Jurkat, Clone E6-1 (cell line): ENCODE measurements around the gene ZNF609.
"Not testable (repeated sequence)": the region's sequence is repeated elsewhere in the genome, so short reads cannot be mapped to it uniquely, and the experiment has no call there.

Experiments used
- DNase-seq: peaks from one replicate; pipeline ENCODE4 v3.0.0-alpha.2; 2011; ENCODE audit warnings: low read depth, low spot score
- H3K4me3 ChIP-seq: 2 replicates; pipeline ENCODE4 v1.5.1; 2011; ENCODE audit warnings: mild to moderate bottlenecking, low read length, control low read depth, moderate library complexity

ZNF609 gene

DNA sequence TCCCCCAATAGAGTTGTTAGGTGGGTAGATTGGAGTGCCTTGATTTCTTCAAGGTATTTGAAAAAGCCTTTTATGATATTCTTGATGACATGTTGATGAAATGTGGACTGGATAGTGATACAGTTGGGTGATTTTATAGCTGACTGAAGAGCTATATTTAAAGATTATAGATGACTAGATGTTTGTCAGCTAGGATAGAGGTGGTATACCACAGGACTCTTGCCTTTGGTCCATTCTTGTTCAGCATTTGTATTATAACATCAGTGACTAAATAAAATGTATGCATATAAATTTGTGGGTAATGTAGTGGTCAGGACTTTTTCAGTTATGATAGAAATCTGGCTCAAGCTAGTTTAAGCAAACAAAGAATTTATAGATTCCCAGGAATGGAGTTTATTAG lies 143.9 kb downstream of the ZNF609 start:
- no peak for DNase-seq
- no peak overlapping the region for H3K4me3 ChIP-seq

DNA sequence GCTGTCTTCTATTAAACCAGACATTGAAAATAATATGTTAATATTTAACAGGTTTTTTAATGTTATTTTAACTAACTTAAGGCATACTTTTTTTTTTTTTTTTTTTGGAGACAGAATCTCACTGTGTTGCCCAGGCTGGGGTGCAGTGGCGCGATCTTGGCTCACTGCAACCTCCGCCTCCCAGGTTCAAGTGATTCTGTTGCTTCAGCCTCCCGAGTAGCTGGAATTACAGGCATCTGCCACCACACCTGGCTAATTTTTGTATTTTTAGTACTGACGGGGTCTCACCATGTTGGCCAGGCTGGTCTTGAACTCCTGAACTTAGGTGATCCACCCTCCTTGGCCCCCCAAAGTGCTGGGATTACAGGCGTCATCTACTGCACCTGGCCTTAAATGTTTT lies 147.0 kb downstream of the ZNF609 start:
- not testable (repeated sequence) for H3K4me3 ChIP-seq, DNase-seq

DNA sequence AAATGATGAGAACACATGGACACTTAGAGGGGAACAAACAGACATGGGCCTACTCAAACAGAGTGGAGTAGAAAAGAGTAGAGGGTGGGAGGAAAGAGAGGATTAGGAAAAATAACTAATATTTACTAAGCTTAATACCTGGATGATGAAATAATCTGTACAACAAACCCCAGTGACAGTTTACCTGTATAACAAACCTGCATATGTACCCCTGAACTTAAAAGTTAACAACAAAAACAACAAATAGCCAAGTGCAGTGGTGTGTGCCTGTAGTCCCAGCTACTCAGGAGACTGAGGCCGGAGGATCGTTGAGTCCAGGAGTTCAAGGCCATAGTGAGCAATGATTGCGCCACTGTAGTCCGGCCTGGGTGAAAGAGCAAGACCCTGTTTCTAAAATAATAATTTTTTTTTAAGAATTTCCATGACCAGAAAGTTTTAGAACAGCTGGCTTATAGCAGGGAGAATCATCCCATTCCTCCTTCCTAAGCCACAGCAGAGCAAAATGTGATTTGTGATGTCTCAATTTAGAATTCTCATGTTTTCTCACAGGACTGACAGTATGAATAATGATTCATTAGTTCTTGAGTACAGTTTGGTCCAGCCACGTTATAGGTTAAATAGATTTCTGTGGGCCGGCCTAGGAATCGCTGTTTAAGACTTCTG lies 150.0 kb downstream of the ZNF609 start:
- DNase-seq = no peak
- no peak overlapping the region for H3K4me3 ChIP-seq

DNA sequence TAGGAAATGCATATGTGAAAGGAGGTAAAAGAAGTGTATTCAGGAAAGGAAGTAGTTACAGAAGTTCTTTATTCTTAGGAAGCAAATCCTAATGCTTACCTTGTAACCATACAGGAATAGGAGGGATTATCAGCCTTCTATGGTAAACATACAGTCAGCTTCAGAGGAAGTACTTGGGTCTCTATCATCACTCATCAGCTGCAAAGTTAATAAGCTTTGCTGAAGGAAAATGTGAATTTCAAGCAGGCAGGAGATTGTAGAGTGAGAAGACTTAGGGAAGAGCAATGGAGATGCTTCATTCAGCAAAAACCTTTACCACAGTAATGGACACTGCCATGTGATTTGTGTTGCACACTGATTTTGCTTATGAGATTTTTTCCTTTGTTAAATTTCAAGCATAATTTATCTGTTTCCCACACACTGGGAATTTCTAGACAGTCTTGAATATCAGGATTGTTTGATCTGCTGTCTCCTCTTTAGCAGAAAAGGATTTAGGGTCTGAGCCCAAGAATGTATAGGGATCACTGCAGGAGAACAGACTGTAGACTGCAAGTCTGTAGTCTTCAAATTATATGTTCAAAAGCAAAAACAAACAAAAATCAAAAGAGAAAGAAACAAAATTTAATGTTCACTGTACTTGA lies 150.8 kb downstream of the ZNF609 start:
- no peak for DNase-seq
- H3K4me3 ChIP-seq = no peak overlapping the region

DNA sequence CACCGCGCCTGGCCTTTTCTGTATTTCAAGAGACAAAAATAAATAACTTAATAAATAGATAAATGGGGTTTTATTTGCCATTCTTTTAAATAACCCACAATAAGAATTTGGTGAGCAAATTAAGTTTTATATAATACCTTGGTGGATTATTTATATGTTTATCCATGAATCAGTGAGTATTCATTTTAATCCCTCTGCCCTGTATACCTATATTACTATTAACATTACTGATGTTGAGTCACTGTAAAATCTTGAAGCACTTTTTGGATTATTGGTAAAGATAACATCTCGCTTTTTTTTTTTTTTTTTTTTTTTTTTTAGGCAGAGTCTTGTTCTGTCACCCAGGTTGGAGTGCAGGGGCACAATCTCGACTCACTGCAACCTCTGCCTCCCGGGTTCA lies 154.1 kb downstream of the ZNF609 start:
- no peak for DNase-seq
- no peak overlapping the region for H3K4me3 ChIP-seq

DNA sequence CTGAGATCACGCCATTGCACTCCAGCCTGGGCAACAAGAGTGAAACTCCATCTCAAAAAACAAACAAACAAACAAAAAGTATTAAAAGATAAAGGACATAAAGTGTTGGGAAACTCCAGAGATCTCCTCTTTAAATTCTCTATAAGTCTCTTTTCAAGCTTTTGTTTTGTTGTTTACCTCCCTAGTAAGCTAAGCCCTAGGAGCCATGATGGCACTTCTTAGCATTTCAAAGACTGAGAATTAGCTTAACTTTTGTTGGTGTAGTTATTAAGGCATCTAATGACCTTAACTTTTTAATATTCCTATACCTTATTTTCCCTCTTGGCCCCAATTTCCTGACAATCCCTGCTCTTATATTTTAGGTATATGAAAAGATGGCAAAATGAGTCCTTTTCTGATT lies 157.3 kb downstream of the ZNF609 start:
- no peak overlapping the region for H3K4me3 ChIP-seq
- no peak for DNase-seq

DNA sequence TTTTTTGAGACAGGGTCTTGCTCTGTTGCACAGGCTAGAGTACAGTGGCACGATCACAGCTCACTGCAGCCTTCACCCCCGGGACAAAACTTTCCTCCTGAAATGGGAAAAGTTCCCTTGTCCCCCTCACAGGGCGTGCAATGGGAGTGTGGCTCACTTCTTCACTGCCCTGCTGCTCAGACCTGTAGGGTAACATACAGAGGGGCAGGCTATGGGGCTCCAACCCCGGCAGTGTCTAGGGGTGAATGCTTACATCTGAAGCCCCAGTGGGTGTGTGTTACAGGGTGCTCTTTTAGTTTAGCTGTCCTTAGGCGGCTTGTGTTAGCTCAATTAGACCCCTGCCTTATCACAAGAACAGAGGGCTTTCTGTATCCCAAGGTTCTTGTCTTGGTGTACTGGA lies 157.8 kb downstream of the ZNF609 start:
- DNase-seq = no peak

DNA sequence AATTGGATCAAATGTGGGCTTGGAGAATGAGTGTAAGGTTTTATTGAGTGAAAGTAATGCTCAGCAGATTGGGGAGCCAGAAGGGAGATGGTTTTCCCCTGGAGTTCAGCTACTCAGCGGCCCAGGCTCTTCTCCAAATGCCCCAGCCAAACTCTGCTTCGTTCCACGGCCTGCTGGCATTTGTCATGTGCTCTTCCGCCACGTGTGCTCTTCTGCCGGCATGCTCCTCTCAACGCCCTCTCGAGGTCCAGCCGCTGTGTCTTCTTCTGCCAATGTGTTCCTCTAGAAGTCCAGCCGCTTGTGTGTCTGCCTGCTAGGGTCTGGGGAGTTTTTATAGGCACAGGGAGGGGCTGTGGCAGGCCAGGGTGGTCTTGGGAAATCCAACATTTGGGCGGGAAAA lies 158.2 kb downstream of the ZNF609 start:
- DNase-seq = no peak
- no peak overlapping the region for H3K4me3 ChIP-seq

More for the DNA sequence above, 157.8 kb downstream of the ZNF609 start:
- H3K4me3 ChIP-seq = no peak overlapping the region

DNA sequence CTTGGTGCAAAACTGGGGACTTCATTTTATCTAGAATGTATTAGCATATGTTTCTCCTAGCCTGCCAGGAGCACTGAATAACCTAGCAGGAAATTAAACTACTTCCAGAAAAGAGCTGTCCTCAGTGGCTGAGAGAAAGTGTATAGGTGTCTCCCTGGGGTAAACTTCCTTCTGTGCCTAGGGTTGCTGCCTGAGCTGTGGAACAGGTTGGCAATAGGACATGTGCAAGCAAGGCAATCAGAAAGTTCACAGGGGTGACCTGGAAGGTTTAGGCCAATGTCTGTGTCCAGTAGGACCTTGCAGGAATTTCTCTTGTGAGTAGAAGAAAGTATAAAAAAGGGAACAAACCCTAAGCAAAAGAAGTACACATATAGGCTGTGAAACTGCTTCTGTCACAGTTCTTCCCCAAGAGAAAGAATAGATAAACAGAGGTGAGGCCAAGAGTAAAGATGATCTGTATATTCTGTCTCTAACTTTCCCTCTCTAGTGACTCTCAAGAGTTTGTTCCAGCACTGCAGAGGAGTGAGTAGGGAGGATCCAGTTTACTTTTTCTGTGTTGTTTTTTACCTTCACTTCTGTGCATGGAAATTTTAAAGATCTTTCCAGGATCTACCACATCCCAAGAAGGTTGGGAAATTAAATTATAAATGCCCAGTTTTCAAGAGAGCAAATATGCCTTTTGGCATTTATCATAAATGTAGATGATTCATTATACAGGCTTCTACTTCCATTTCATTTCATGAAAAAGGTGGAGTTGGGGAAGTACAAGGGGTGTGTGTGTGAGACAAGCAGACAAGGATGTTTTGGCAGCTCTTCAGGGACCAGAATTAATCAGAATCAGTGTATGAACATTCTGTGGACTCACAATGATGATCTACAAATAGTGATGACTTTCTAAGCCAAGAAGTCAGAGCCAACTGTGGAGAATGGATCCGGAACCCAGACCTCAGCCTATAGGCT lies 159.8 kb downstream of the ZNF609 start:
- DNase-seq = no peak
- no peak overlapping the region for H3K4me3 ChIP-seq

DNA sequence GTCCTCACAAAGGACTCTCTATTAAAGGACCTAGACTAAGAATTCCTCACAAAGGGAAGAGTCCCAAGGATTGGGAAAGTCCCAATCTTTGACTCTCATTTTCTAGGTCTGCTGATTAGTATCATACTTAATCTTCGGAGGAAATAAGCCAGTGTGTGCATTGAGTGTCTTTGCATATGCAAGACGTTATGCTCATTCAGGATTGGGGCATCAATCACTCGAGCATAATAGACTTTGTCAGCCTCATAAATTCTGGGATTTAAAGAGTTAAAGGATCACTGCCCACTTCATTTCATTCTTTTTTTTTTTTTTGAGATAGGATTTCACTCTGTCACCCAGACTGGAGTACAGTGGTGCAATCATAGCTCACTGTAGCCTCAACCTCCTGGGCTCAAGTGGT lies 160.7 kb downstream of the ZNF609 start:
- no peak overlapping the region for H3K4me3 ChIP-seq
- DNase-seq = no peak

DNA sequence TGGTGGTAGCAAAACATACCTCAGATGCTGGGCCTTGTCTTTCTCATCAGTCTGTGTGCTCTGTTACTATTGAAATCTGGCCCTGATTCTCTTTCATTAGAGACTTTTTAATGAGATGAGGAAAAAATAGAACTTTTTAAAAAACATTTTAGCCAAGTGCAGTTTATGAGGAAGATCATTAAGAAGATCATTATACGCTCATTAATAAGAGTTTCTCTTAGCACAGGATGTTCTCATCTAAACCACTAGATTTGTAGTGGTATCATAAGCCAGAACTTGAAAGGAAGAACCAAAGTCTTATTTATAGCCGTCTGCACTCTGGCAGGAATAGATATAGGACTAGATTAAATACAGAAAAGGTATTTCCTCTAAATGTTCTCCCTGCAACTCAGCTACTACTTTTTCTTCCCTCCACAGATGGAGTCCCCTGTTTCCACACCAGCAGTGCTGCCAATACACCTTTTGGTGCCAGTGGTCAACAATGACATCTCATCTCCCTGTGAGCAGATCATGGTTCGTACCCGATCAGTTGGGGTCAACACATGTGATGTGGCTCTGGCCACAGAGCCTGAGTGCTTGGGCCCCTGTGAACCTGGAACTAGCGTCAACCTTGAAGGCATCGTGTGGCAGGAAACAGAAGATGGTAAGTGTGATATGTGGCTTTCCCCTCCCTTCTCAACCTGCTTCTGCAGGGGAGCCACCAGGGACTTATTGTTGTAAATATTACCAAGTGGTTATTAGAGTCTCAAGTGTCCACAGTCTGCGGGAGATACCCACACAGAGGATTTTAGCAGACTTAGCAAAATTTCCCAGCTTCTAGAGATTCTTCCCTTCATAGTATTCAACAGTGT lies 162.3 kb downstream of the ZNF609 start:
- peak; percentile 75 for DNase-seq
- H3K4me3 ChIP-seq = no peak overlapping the region

DNA sequence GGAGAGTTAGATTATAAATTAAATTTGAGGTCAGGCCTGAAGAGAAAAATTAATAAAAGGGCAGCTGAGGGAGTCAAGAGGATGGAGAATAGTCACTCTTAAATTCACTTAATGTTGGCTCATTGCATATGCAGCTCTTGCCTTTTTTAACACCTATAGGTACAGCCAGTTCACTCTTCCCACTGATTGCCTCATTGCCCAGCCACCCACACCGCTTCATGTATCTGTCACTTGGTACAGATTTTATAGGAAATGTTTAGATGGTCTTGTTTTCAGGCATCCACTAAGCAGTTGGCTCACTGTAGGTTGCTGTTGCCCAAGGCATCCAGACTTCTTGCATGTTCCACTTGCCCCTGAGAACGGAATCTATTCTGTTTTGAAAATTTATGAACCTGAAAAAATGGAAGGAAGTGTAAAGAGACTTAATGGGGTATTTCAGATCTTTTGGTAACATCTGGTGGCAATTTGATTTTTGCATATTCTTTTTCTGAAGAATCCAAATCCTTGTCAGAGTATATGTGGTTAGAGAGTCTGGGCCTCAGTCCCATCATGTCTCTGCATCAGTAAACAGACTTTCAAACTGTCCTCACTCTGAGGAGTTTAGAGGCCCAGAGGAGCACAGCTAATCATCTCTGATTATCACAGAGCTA lies 163.1 kb downstream of the ZNF609 start:
- no peak for DNase-seq
- no peak overlapping the region for H3K4me3 ChIP-seq

DNA sequence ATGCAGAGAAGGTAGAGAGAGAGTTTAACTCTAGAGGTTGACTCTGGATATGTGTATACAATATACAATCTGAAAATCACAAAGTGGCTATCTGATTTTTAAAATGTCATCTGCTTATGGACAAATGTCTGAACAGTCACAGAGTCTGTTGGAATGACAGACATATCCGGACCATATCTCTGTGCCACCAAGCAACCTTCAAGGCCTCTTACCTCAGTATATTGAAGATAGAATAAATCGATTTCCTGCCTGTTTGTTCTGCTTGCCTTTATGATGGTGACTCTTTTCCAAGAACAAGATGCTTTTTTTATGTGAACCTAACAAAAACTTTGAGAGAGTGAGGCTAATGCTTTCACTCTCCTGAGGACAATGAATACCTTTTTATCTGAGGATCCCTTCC lies 163.9 kb downstream of the ZNF609 start:
- no peak overlapping the region for H3K4me3 ChIP-seq
- no peak for DNase-seq

DNA sequence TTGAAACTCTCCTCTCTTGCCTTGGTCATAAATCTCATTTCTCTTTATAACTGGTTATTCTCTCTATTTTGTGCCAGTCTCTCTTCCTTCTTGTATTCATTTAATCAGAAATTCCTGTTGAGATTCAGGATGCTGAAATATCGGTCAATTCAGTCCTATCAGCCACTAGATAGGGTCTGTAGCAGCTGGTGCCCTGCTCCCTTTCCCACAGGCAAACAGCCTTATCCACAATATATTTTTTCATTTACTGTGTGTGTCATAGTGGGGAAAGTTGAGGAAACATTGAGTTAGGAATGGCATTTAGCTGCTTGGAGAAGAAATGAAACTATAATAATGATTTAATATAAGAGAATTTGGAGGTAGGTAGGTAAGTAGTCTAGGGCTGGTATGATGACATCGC lies 168.7 kb downstream of the ZNF609 start:
- no peak overlapping the region for H3K4me3 ChIP-seq
- DNase-seq = no peak

DNA sequence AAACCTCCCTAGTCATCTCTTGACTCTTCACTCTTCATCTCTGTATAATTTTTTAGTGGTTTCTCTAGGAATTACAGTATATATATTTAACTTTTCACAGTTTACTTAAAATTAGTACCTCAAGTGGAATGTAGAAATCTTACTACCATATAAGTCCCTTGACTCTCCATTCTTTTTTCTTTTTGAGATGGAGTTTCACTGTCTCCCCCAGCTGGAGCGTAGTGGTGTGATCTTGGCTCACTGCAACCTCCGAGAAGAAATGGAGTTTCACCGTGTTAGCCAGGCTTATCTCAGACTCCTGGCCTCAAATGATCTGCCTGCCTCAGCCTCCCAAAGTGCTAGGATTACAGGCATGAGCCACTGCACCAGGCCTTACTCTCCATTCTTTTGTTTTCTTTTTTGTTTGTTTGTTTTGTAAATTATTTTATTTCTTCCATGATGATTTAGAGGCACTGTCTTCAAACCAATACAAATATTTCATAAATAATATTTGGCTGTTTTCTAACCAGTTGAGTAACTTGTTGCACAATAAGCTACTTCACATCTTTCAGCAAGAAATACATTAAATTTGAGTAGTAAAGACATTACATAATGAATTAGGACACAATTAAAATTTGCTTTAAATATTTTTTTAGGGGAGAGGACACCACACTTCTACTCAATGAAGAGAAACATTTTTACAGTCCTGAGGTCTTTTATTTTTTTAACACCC lies 170.2 kb downstream of the ZNF609 start:
- no peak overlapping the region for H3K4me3 ChIP-seq
- DNase-seq = no peak

DNA sequence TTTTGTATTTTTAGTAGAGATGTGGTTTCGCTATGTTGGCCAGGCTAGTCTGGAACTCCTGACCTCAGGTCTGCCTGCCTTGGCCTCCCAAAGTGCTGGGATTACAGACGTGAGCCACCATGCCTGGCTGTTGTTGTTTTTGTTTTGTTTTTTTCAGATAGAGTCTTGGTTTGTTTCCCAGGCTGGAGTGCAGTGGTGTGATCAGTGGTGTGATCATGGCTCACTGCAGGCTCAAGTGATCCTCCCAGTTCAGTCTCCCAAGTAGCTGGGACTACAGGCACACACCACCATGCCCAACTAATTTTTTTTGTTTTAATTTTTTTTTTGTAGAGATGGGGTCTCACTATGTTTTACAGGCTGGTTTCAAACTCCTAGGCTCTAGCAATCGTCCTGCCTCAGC lies 172.3 kb downstream of the ZNF609 start:
- not testable (repeated sequence) for DNase-seq

DNA sequence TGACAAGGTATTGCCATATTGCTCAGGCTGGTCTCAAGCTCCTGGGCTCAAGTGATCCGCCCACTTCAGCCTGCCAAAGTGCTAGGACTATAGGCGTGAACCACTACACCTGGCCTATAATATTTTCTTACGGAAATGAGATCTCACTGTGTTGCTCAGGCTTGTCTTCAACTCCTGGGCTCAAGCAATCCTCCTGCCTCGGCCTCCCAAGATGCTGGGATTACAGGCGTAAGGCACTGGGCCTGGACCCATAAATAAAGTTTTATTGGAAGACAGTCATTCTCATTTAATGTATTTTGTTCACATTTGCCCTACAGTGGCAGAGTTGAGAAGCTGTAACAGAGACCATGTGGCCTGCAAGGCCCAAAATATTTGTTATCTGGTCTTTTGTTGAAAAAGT lies 173.0 kb downstream of the ZNF609 start:
- no peak for DNase-seq
- H3K4me3 ChIP-seq = no peak overlapping the region

More for the DNA sequence above, 172.3 kb downstream of the ZNF609 start:
- H3K4me3 ChIP-seq = not testable (repeated sequence)

DNA sequence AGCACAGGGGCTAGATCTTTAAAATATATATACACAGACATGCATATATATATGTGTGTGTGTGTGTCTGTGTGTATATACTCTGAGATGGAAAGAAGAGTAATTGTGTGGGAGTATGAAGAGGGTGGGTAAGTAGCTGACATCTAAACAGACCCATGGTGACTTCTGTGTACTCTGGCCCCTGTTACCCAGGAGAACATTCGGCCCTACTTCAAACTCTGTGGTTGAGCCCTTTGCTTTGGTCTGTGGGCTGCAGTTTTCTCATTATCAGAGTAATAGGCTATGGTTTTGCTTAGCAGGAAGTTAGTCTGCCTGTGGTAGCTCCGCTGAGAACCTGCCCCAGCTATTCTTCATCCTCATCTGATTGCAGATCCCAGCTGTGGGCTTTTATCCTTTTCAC lies 173.6 kb downstream of the ZNF609 start:
- H3K4me3 ChIP-seq = peak overlapping the region; percentile 22

More for the DNA sequence above, 173.6 kb downstream of the ZNF609 start:
- DNase-seq = peak; percentile 78
